SK-N-MC (cell line): Measurements from ENCODE around the gene C9orf50.

ENCODE experiments used
- DNase-seq: peaks from one replicate; pipeline ENCODE4 v3.0.0-alpha.2; 2011; ENCODE audit warnings: low read depth, low spot score
- H3K27ac ChIP-seq: fragments of 200-600 bp; sonication (generic); 2 replicates; pipeline ENCODE4 v1.5.1; 2016; ENCODE audit warnings: mixed run types
- H3K36me3 ChIP-seq: fragments of 200-600 bp; sonication (generic); 2 replicates; pipeline ENCODE4 v1.6.1; 2017; ENCODE audit warnings: antibody characterized with exemption, low read length, mixed read lengths; ENCODE audit not compliant: insufficient read depth
- H3K4me3 ChIP-seq: fragments of 200-600 bp; sonication (generic); 2 replicates; pipeline ENCODE4 v1.5.1; 2016
- H3K9ac ChIP-seq: fragments of 200-600 bp; sonication (generic); 2 replicates; pipeline ENCODE4 v1.8.0; 2017; ENCODE audit warnings: mixed run types, mixed read lengths; ENCODE audit not compliant: insufficient read length
- H3K9me3 ChIP-seq: fragments of 200-600 bp; sonication (generic); 2 replicates; pipeline ENCODE4 v1.6.1; 2017; ENCODE audit warnings: low read depth, mild to moderate bottlenecking, antibody characterized with exemption, low read length, moderate library complexity, mixed read lengths
- EZH2 ChIP-seq: fragments of 200-600 bp; sonication (generic); IDR thresholded peaks from one replicate; pipeline ENCODE4 v1.6.1; 2017; ENCODE audit warnings: antibody characterized with exemption
- FOXP2 ChIP-seq: optimal IDR thresholded peaks from 2 replicates; pipeline ENCODE3; 2011; ENCODE audit warnings: mild to moderate bottlenecking, moderate library complexity; ENCODE audit not compliant: insufficient read depth; ENCODE audit errors: extremely low read length, control extremely low read depth
- POLR2AphosphoS5 ChIP-seq: IDR thresholded peaks from 2 replicates; pipeline ENCODE4 v1.6.1; 2012; ENCODE audit warnings: mild to moderate bottlenecking, low read depth, low read length, borderline replicate concordance

Gene C9orf50

DNA sequence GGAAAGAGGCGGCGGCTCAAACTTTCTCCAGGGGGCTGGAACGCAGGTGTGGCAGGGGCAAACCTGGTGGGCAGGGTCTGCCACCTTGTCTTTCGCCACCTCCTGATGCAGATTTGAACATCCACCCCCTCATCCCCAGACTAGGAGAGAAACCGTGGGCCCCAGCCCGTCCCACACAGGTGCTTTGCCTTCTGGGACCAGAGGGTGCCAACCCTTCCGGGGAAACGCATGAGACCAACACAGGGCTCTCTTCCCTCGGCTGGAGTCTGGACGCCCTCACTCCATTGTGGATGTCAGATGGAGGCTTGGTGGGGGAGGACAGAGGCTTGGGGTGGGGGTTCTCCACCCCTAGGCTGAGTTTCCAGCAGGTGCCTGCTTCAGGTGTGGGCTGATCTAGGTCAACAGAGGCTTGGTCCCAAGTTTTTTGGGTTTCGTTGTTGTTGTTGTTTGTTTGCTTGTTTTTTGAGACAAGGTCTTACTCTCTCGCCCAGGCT, 9.5 kb downstream of the C9orf50 start:
- Histone ChIP-seq H3K27ac (no peak overlapping the region), H3K4me3 (no peak overlapping the region), H3K36me3 (no peaks in the 10 kb centered on the region), H3K9ac (no peak overlapping the region), H3K9me3 (no peaks in the 10 kb centered on the region)
- TF ChIP-seq FOXP2 (no peak), EZH2 (no peak), POLR2AphosphoS5 (no peak)
- no peak for DNase-seq

DNA sequence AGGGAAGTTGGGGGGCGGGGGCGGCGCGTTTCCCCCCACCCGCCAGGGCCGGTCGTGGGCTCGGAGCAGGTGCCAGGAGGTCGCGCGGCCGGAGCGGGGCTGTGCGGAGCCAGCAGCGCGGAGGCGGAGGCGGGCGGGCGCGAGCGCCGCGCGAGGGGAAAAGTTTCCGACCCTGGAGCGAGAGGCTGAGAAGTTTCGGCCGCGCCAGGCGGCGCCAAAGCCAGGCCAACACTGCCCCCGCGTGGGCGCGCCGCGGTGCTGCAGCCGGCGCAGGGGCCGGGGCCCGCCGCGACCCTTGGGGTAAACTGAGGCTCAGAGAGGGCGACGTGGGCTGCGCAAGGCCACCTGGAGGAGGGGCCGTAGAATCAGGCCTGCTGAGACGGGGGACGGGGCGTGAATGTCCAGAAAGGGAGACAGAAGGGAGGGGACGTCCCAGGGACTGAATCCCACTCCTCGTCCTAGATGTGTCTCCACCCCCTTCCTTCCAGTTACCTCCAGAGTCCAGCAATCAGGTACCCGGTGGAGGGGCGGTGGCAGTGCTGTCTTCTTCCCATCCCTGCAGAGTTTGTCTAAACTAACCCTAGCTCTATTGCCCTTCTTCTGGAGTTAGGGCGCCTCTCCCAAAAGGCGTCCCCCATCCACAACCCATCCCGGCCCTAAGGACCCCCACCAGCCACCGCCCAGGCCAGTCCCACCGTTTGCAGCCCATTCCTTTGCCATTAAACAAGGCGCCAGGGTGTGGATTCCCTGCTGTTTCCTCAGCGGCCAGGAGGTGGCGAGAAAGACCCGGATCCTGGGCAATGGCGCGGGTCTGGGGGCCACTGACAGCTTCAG, 10.2 kb downstream of the C9orf50 start:
- no peak for TF ChIP-seq FOXP2
- TF ChIP-seq POLR2AphosphoS5, result no peak
- no peak for TF ChIP-seq EZH2
- no peaks in the 10 kb centered on the region for H3K36me3 ChIP-seq
- H3K9ac ChIP-seq, result peak overlapping the region; percentile 62
- H3K27ac ChIP-seq, result no peak overlapping the region
- no peak for DNase-seq
- H3K9me3 ChIP-seq, result no peaks in the 10 kb centered on the region
- peak overlapping the region; percentile 86 for H3K4me3 ChIP-seq

DNA sequence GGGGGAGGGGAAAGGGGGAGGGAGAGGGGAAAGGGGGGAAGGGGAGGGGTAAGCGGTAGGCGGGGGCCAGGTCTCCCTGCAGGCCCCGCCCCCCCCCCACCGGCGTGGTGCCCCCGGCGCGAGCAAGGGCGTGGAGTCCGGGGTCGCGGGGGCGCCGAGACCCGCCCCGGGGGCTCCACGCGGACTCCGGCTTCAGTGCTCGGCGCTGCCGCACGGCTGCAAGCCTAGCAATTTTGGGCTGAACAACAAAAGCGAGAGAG, 10.8 kb downstream of the C9orf50 start:
- Histone ChIP-seq H3K9me3 (no peaks in the 10 kb centered on the region), H3K36me3 (no peaks in the 10 kb centered on the region), H3K4me3 (peak overlapping the region; percentile 86), H3K9ac (peak overlapping the region; percentile 62), H3K27ac (no peak overlapping the region)
- TF ChIP-seq EZH2 (no peak), FOXP2 (no peak), POLR2AphosphoS5 (no peak)
- no peak for DNase-seq

DNA sequence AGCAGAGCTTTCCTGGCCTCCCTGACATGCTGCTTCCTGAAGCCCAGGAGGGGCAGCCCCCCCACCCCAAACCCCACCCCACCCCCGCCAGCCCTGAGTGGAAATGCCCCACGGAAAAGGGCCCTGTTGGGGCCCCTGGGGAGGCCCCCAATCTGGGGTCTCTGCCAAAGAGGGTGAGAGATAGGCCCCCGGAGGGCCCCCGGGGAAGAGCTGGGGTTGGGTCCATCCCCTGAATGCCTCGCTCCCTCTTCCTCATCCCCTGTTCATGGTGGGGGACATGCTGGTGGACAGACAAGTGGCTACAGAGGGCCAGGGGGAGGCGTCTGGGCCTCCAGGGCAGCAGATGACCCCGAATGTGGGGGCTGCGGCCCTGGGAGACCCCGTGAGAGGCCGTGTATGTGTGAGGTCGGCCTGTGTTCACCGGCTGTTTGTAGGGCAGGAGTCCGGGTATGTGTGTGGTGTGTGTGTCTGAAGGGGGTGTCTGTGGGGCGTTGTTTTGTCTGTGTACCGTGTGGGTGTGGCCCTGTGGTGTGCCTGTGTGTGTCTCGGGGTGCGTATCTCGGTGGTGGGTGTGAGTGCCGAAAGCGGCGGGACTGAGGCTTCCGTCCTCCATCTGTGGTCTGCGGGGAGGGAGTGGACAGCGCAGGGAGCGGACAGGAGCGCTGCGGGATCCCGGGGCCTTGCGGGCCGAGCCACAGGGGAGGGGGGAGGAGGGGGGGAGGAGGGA, 11.3 kb downstream of the C9orf50 start:
- Histone ChIP-seq H3K9ac (peak overlapping the region; percentile 32), H3K27ac (no peak overlapping the region), H3K36me3 (no peaks in the 10 kb centered on the region), H3K9me3 (no peaks in the 10 kb centered on the region), H3K4me3 (no peak overlapping the region)
- TF ChIP-seq POLR2AphosphoS5 (no peak), FOXP2 (no peak), EZH2 (no peak)
- no peak for DNase-seq

DNA sequence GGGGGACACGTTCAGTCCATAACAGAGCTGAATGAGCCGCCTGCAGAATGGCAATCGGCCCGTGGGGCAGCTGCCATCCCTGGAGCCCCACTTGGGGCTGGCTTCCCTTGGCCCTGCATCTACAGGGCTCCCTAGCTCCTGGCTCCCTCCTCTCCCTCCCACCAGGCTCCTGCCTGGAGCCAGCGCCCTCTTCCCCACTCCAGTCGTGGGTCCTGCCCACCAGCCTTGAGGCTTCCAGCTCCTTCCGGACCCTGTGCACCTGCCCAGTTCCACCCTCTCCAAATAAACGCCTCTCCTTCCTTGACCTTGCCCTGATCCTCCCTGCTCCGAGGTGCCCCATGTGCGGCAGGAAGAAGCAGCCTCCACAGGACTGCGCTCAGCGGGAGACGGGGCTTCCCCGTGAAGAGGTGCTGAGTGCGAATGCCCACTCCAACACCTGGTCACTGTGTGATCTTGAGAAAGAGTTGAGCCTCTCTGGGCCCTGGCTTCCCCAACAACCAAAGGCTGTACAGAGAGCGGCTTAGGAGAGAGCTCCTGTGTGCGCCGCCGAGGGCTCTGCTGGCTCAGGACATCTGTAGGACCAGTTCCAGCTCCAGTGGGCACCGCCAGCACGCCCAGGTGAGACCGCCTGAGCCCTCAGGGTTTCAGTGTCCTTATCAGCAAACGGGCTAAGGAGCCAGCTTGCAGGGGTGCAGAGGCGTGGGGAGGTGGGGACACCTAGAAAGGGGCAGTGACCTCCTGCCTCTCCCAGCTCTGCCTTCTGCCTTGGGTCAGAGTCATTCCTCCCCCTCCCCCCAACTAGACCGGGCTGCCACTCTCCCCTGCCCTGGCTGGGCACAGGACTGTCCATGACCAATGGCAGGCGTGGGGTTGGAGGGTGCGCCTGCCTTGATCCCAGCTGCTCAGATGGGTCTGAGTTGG, 12.1 kb downstream of the C9orf50 start:
- no peak for DNase-seq
- no peak overlapping the region for H3K27ac ChIP-seq
- H3K36me3 ChIP-seq, result no peaks in the 10 kb centered on the region
- TF ChIP-seq POLR2AphosphoS5 (no peak), EZH2 (no peak), FOXP2 (no peak)
- H3K4me3 ChIP-seq, result no peak overlapping the region
- H3K9me3 ChIP-seq, result no peaks in the 10 kb centered on the region
- H3K9ac ChIP-seq, result no peak overlapping the region

DNA sequence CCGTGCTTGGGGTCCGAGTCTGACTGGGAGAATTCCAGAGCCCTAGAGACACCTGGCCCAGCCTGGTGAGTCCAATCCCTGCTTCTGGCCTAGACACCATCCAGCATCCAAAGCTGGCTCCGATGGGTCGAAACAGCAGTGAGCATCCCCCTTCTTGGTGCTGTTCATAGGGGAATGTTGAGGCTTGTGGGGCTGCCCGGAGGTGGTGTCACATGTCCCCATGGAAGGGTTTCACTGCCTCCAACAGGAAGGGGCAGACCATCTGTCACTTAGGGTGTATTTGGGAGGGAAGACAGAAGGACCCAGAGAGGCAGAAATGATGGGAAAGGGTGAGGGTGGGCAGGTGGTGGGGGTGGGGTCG, 13.9 kb downstream of the C9orf50 start:
- Histone ChIP-seq H3K9me3 (no peaks in the 10 kb centered on the region), H3K27ac (peak overlapping the region; percentile 53), H3K36me3 (no peaks in the 10 kb centered on the region), H3K9ac (no peak overlapping the region), H3K4me3 (no peak overlapping the region)
- TF ChIP-seq FOXP2 (no peak), EZH2 (no peak), POLR2AphosphoS5 (no peak)
- DNase-seq, result no peak

DNA sequence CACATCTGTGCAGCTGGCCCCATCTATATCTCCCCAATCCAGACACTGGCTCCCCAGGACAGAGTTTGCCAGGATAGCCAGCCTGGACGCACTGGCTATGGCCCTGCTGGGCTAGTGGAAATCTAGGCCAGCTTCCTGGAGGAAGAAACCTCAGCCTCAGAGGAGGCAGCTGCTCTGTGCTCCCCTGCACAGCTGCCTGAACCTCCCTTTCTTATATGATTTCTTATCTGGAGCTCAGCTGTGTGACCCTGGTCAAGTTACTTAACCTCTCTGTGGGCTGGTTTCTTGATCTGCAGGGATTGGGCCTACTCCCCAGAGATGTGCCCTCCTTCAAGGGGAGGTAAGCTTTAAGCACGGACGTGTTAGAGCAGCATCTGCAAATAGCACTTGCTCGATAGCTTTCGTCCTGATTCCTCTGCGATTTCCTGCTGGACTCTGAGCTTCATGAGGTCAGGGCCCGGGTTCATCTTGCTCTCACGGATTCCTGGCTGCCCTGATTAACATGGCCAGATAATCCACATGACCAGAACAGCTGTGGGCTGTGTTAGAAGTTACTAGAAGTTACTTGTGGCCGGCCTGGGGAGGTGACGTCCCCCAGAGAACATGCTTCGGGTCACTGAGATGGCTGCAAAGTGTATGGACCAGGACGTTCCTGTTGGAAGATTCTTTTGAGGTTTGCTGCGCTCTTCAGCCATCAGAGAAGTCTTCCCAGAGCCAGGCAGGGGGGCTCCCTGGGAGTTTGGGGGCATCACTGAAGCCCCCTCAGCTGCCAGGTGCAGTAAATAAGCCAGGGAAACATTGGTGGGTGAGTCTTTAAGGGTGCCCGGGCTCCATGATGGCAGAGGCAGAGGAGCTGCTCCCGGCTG, 14.5 kb downstream of the C9orf50 start:
- no peak for DNase-seq
- Histone ChIP-seq H3K9me3 (no peaks in the 10 kb centered on the region), H3K4me3 (no peak overlapping the region), H3K36me3 (no peaks in the 10 kb centered on the region), H3K9ac (no peak overlapping the region), H3K27ac (peak overlapping the region; percentile 53)
- TF ChIP-seq POLR2AphosphoS5 (no peak), EZH2 (no peak), FOXP2 (no peak)

DNA sequence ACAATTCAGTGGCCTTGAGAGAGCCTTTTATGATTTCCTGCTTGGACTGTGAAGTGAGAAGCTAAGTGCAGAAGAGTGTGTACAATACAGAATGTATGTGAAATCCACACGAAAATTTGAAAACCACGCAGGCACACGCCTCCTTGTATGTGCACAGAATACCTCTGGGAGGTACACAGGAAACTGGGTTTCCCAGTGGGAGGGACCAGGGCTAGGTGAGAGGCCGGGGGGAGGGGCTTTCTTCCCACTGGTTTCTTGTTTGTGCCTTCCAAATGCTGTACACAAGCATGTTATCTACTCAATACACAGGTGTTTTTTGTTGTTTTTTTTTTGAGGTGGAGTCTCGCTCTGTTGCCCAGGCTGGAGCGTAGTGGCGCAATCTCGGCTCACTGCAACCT, 16.1 kb downstream of the C9orf50 start:
- TF ChIP-seq EZH2 (no peak), FOXP2 (no peak), POLR2AphosphoS5 (no peak)
- H3K9me3 ChIP-seq, result no peaks in the 10 kb centered on the region
- no peaks in the 10 kb centered on the region for H3K36me3 ChIP-seq
- no peak overlapping the region for H3K4me3 ChIP-seq
- no peak for DNase-seq
- no peak overlapping the region for H3K9ac ChIP-seq
- H3K27ac ChIP-seq, result peak overlapping the region; percentile 21
